ENCODE results near the gene MORN4.

GRCh38 chr10:97589479-97589878, 43.8 kb downstream of the MORN4 start, which contains the start of gene C10orf62:
- no peak for TF ChIP-seq CTCF (conservative IDR thresholded peaks at IDR 0.05)
- no peak for TF ChIP-seq ZFX (IDR thresholded peaks at IDR 0.05)

Measured in C4-2B (cell line).